HG02610 (cell line): Measurements from ENCODE around the gene PSG4.
"Not testable (repeated sequence)": the region's sequence is repeated elsewhere in the genome, so short reads cannot be mapped to it uniquely, and the experiment has no call there.

ENCODE experiments used
- ATAC-seq: cut with Tn5 transposase; IDR thresholded peaks from one replicate; pipeline ENCODE4 v1.9.1; 2021; ENCODE audit warnings: mild to moderate bottlenecking, moderate library complexity; ENCODE audit not compliant: unreplicated experiment

PSG4 gene

DNA sequence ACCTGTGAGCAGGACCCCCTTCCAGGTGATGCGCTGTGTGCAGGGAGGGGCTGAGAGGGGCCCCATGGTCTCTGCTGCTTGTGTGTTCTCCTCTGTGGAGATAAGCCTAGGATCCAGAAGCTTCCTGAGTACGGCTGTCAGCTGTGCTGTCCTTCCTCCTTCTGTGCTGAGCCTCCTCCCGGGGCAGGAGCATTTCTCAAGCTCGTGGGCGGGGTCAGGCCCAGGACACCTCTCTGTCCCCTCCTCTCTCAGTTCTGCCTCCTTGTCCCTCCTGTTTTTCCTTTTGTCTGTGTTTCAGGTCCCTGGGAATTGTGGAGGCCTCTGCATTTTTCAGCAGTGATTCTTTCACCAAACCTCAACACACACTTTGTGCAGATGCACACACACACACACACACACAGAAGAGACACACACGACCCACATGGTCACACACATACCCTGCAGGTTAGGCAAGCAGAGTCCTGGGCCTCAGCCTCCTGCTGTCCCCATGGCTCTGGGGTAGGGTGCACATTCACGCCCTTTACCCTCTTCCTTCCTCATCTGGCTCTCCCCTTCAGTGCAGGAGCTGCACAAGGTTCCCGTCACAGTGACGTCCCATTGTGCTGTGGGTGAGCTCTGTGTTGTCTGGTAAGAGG, at the start of gene PSG4:
TSS of gene PSG4 (minus strand) at position 168 of the 635 bp plus-strand sequence. CDS start at position 66, 102 bp downstream.
- not testable (repeated sequence) for ATAC-seq

- not testable (repeated sequence) for ATAC-seq
Measured at GRCh38 chr19:43251428-43251827, 46.0 kb upstream of the PSG4 start.

GRCh38 chr19:43250296-43250695, 44.9 kb upstream of the PSG4 start:
- not testable (repeated sequence) for ATAC-seq

- not testable (repeated sequence) for ATAC-seq
Measured at GRCh38 chr19:43248635-43249002, 43.2 kb upstream of the PSG4 start.

DNA sequence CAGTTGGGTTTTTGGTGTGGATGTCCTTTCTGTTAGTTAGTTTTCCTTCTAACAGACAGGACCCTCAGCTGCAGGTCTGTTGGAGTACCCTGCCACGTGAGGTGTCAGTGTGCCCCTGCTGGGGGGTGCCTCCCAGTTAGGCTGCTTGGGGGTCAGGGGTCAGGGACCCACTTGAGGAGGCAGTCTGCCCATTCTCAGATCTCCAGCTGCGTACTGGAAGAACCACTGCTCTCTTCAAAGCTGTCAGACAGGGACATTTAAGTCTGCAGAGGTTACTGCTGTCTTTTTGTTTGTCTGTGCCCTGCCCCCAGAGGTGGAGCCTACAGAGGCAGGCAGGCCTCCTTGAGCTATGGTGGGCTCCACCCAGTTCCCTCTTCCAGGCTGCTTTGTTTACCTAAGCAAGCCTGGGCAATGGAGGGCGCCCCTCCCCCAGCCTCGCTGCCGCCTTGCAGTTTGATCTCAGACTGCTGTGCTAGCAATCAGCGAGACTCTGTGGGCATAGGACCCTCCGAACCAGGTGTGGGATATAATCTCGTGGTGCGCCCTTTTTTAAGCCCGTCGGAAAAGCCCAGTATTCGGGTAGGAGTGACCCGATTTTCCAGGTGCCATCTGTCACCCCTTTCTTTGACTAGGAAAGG, 41.9 kb upstream of the PSG4 start:
- ATAC-seq: not testable (repeated sequence)

DNA sequence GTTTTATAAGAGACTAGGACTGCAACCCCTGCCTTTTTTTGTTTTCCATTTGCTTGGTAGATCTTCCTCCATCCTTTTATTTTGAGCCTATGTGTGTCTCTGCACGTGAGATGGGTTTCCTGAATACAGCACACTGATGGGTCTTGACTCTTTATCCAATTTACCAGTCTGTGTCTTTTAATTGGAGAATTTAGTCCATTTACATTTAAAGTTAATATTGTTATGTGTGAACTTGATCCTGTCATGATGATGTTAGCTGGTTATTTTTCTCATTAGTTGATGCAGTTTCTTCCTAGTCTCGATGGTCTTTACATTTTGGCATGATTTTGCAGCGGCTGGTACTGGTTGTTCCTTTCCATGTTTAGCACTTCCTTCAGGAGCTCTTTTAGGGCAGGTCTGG, 40.4 kb upstream of the PSG4 start:
- not testable (repeated sequence) for ATAC-seq

DNA sequence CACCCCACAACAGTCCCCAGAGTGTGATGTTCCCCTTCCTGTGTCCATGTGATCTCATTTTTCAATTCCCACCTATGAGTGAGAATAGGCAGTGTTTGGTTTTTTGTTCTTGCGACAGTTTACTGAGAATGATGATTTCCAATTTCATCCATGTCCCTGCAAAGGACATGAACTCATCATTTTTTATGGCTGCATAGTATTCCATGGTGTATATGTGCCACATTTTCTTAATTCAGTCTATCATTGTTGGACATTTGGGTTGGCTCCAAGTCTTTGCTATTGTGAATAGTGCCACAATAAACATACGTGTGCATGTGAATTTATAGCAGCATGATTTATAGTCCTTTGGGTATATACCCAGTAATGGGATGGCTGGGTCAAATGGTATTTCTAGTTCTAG, 36.8 kb upstream of the PSG4 start:
- ATAC-seq: not testable (repeated sequence)

DNA sequence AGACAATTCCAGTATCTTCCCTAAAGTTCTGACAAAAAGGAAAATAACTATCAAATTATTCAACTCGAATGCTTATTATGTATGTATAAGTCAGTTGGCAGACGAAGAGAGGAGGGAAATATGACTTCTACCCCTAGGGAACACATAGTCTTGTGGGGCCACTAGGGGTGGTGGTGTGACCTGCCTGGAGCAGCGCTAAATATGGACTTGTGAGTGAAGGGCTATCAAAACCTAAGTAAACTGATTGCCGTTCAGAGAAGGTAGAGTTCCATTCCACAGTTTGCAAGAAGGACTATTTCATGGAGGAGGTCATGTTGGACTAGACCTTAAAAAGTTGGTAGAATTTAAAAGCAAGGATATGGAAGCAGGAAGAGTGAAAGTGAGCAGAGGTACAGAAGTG, 32.8 kb upstream of the PSG4 start:
- not testable (repeated sequence) for ATAC-seq

DNA sequence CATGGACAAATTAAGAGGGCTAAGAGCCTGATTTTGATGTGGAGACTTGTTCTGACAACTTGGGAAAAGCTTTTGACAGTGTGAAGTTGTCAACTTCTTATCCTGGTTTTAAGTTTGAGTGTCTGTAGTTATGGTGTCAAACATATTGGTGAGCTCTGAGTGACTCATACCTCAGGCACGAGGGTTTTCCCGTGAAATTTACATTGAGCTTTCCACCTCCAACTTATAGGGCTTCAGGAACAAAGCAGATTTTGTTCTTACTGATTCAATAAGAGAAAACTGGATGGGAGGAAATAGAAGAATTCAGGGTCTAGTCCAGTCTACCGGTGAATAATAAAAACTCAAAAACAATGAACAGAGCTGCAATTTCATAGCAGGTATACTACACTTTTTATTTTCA, 30.2 kb upstream of the PSG4 start:
- ATAC-seq: not testable (repeated sequence)

- no peak for ATAC-seq
Measured at GRCh38 chr19:43229315-43229714, 23.9 kb upstream of the PSG4 start.

GRCh38 chr19:43228730-43229129, 23.3 kb upstream of the PSG4 start:
- ATAC-seq: not testable (repeated sequence)

- ATAC-seq: not testable (repeated sequence)
Measured at GRCh38 chr19:43226986-43227385, 21.5 kb upstream of the PSG4 start.

DNA sequence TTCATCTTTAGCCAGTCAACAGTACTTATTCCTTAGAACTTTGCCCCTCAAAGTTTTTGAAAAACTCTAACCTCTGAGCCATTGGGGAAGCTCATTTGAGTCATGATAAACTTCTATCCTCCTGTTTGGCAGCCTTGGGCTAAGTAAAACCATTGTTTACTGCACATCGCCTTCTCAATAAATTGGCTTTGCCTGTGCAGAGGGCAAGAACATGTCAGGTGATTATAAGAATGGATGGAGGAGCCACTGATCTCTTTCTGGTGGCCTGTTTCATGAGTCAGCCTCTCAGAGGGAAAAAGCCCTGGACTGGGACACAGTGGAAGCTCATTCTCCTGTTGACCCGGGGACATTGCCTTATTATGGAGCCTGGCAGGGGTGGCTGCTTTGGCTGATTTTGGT, 19.4 kb upstream of the PSG4 start:
- ATAC-seq: no peak

GRCh38 chr19:43224201-43224854, 18.9 kb upstream of the PSG4 start:
- ATAC-seq: not testable (repeated sequence)

DNA sequence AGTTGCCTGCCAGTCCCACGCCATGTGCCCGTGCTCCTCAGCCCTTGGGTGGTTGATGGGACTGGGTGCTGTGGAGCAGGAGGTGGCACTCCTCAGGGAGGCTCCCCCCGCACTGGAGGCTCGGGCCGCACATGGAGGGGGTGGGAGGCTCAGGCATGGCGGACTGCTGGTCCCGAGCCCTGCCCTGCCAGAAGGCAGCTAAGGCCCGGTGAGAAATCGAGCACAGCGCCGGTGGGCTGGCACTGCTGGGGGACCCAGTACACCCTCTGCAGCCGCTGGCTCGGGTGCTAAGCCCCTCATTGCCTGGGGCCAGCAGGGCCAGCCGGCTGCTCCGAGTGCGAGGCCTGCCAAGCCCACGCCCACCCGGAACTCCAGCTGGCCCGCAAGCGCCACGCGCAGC, 16.5 kb upstream of the PSG4 start:
- ATAC-seq: not testable (repeated sequence)

- not testable (repeated sequence) for ATAC-seq
Measured at GRCh38 chr19:43219136-43219535, 13.7 kb upstream of the PSG4 start.

GRCh38 chr19:43215881-43216280, 10.4 kb upstream of the PSG4 start:
- not testable (repeated sequence) for ATAC-seq

- ATAC-seq: no peak
Measured at GRCh38 chr19:43207991-43208390, 2.6 kb upstream of the PSG4 start.

- ATAC-seq: not testable (repeated sequence)
Measured at GRCh38 chr19:43207174-43207573, 1.7 kb upstream of the PSG4 start.

DNA sequence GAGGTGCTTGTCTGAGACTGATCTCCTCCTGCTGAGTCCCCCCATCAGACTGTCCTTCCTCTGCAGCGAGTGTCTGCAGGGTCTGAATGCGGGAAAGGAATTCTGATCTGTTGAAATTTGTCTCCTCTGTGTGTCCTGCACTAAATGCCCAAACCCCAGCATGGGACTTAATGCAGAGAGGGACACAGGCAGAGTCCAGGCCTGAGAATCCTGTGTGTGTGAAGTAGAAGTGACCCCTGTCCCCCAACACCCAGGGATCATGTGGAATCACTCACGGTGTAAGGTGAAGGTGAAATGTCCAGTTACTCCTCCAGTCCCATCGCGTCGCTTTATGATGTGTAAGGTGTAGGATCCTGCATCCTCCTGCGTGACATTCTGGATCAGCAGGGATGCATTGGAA, 1.8 kb downstream of the PSG4 start:
- not testable (repeated sequence) for ATAC-seq

DNA sequence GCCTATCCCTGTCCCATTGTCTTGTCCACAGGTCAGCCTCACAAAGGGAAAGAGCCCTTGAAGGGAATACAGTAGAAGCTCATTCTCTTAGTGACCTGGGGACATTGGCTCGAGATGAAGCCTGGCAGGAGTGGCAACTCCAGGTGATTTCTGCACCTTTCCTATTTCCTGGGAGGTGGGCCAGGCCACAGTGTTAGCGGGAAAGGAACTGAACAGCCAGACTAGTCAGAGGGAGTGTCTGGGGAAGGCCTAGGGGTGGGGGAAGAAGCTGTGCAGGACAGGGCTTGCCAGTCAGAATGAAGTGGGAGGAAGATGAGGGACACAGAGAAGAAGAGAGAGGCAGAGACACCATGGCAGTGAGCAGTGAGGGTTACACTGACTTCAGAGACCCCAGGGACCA, 3.5 kb downstream of the PSG4 start:
- ATAC-seq: not testable (repeated sequence)

- not testable (repeated sequence) for ATAC-seq
Measured at GRCh38 chr19:43201337-43201801, 4.1 kb downstream of the PSG4 start.
